Lung microvascular endothelial cell (primary cell): ENCODE data around the gene KLK8. TPM values are rescaled to one million over a fixed set of nuclear protein-coding genes. Genes with fewer than 3 reads are reported as not detected.
"Not testable (repeated sequence)": the region's sequence is repeated elsewhere in the genome, so short reads cannot be mapped to it uniquely, and the experiment has no call there.

Source experiments
- DNase-seq, 2 donors: peaks; one replicate each; pipeline versions ENCODE4 v3.0.0 to v3.0.0-alpha.2; 2010; ENCODE audit warnings: low read depth in 2 of 2
- total RNA-seq: library from RNA; depleted of rRNA; stranded (reverse); fragments of >200 nt; gene quantifications from 2 replicates; pipeline ENCODE4 v1.2.1, GENCODE V29; 2014

KLK8 gene
- total RNA-seq, 1 donor from 2014 or later: not detected

DNA sequence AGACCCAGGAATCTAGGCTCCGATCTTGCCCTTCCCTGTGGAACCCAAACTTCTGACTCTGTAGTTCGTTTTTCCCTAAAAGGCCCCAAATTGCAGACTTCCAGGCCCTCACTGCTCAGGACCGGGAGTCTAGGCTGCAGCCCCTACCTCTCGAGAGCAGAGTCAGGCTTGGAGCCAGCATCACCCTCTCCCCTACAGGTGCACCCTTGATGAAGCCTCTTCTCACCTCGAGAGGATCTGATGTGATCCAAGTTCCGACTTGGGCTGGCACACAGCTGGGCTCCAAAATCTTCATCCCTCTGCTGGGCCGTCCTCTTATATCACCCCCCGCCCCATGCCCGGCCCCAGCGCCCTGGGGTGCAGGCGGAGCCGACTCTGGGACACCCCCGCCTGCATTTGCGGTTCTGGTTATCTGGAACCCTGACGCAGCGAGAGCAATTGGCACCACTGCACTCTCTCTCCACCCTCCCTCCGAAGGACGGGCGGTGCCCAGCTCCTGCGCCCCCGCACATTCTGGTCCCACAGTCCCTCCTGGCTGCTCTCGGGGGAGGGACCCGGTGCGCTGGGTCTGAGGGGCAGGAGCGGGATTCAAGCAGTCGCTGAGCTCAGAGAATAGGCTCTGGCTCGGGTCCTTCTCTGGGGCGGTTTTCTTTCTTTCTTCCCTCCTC is 17.6 kb downstream of the KLK8 start, which contains the start of gene KLK7:
Gene KLK7 (minus strand): TSS at position 293 of the 668 bp plus-strand sequence. CDS start 1,518 bp downstream, outside the sequence.
- no peak for DNase-seq

DNA sequence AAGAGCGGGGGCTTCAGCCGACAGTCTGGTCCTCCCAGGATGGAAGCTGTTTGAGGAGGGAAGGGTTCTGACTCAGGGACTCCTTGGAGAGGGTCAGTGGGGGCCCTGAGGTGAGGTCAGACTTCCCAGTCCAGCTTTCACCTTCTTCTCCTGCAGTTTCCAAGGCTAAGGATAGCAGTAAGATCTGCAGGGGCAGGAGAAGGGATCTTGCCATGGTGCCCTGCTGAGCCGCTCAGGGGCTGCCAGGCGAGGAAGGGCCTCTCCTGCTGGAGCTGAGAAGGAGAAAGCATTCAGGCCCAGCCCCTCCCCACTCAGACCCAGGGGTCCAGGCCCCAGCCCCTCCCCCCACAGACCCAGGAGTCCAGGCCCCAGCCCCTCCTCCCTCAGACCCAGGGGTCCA is 19.2 kb downstream of the KLK8 start:
- no peak for DNase-seq

DNA sequence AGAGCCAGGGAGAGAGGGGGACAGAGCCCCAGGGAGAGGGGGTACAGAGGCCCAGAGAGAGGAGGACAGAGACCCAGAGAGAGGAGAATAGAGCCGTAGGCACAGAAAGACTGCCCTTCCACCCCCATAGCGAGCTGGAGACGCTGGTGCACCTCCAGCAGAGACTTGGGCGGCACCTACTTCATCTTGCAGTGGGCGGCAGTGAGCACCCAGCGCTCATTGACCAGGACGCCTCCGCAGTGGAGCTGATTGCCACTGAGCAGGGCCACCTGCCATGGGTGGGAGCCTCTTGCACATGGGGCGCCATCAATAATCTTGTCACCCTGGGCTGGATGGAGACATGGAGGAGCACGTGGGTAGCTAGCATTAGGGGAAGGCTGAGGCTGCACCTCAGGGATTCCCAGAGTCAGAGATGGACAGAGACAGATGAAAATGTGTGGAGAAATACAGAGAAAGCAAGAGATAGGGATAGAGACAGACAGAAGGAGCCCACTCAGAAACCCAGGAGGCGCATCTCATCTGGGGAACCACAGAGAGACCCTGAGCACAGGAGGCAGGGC is 19.7 kb downstream of the KLK8 start:
- DNase-seq: no peak

DNA sequence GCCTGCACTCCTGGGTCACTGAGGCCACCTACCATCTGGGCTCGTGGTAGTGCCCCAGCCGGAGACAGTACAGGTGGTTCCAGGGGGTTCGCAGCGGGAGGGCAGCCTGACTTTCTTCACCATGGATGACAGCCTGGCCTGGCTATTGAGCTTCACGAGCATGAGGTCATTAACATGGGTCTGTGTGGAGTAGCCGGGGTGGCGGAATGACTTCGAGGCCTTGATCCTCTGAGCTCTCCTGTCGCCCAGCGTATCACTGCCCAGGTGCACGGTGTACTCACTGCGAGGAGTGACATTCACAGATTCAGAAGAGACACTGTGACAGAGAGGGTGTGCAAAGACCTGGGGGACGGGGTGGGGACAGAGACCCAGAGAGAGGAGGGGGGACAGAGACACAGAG is 21.2 kb downstream of the KLK8 start:
- DNase-seq: no peak

DNA sequence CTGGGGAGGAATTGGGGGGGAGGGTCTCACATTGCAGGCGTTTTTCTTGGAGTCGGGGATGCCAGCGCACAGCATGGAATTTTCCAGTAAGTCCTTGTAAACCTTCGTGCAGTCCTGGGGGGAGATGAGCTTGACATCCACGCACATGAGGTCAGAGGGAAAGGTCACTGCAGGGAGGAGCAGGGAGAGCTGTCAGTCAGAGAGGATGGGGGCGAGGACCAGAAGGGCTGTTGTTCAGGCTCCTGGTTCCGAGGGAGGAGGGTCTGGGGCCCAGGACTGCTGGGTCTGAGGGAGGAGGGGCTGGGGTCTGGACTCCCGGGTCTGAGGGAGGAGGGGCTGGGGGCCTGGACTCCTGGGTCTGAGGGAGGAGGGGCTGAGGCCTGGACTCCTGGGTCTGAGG is 21.6 kb downstream of the KLK8 start:
- no peak for DNase-seq

DNA sequence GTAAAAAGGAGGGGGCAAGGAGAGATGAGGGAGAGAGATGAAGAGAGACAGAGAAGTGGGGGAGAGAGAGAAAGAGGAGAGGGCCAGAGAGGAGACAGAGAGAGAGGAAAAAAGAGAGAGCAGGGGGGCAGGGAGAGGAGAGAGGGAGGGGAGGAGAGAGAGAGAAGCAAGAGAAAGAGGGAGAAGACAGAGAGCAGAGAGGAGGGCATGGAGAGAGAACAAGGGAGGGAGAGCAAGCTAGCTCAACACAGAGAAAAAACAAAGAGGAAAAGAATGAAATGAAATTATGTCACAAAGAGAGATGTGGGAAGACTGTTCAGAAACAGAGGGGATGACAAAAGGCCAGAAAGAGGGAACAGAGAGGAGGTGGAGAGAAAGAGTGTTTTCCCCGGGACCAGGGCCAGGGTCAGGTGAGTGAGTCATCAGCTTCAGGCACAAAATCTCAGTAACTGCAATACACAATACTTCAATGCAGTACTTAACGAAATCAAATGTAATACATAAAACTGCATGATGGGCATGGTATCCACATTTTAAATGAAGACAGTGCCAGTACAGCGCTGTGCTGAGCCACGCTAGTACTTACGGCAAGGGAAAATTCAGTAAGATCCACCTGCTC is 22.5 kb downstream of the KLK8 start:
- DNase-seq: no peak

DNA sequence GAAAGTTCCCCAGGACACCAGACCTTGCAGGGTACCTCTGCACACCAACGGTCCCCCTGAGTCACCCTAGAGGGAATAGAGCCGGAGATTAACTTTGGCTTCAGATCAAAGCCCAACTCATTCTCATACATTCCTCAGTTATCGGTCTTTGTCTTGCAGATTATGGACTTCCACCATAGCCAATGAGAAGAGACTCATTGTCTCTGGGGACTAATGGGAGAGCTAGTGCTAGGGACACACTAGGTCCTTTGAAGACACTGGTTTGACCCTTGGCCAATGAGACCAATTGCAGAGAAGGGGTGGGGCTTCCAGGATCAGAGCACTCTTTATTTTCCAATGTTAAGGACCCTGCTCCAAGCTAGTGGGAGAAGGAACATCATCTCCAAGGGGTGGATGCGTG is 23.8 kb downstream of the KLK8 start:
- no peak for DNase-seq

DNA sequence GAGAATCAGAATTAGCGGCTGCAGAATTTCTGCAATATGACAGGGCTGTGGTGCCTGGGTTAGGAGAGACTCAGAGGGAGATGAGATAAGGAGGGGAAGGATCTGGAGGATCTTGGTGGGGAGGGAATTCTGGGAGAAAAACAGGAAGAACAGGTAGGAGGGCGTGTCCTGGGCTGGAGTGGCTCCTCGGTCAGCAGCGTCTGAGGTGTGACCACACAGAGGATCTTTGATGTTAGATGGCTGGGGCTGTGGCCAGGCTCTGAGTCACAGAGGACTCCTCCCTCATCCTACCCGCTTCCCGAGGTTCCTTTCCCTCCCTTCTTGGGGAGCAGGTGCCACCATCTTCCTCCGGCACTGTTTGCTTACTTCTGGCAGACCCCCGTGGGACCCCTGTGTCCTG is 25.6 kb downstream of the KLK8 start:
- DNase-seq: no peak

DNA sequence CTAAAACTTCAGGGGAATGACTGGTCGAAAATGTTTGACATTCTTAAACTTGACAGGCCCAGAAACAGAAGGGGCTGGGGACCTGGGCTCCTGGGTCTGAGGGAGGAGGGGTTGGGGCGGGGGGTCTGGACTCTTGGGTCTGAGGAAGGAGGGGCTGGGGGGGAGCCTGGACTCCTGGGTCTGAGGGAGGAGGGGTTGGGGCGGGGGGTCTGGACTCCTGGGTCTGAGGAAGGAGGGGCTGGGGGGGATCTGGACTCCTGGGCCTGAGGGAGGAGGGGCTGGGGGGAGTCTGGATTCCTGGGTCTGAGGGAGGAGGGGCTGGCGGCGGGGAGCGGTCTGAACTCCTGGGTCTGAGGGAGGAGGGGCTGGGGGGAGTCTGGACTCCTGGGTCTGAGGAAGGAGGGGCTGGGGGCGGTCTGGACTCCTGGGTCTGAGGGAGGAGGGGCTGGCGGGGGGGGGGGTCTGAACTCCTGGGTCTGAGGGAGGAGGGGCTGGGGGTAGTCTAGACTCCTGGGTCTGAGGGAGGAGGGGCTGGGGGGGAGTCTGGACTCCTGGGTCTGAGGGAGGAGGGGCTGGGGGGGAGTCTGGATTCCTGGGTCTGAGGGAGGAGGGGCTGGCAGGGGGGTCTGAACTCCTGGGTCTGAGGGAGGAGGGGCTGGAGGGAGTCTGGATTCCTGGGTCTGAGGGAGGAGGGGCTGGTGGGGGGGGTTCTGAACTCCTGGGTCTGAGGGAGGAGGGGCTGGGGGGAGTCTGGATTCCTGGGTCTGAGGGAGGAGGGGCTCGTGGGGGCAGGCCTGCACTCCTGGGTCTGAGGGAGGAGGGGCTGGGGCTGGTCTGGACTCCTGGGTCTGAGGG is 26.5 kb downstream of the KLK8 start:
- no peak for DNase-seq

DNA sequence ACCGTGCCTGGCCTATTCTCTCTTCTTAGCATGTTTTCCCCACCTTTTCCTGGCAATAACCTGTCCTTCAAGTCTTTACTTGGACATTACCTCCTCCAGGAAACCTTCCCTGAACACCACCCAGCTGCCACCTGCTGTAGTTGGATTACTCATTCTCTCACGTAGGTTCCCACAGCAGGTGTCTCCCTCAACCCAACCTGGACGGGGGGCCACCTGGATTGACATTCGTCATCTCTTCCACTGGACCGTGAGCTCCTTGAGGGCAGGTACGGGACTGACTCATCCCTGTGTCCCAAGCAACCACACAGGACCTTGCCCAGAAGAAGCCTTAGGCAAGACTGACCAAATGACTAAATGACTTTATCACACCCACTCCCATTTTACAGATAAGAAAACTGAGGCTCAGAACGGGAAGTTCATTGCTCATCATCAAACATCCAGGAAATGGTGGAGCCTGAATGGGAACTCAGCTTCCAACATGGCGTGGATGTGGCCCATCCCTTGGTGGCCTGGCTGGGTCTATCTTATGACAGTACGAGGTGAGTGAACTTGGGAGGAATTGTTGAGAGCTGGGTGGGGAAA is 28.5 kb downstream of the KLK8 start:
- DNase-seq: no peak

DNA sequence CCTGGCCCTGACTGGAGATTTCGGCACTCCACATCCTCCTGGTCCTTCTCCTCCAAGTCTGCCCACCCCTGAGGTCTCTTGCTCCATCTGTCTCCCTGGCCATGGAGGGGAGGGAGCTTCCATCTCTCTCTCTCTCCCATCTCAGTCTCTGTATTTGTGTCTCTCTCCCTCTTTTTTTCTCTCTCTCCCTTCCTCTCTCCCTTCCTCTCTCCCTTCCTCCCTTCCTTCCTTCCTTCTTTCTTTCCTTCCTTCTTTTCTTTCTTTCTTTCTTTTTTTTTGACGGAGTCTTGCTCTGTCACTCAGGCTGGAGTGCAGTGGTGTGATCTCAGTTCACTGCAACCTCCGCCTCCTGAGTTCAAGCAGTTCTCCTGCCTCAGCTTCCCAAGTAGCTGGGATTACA is 31.6 kb downstream of the KLK8 start:
- not testable (repeated sequence) for DNase-seq

DNA sequence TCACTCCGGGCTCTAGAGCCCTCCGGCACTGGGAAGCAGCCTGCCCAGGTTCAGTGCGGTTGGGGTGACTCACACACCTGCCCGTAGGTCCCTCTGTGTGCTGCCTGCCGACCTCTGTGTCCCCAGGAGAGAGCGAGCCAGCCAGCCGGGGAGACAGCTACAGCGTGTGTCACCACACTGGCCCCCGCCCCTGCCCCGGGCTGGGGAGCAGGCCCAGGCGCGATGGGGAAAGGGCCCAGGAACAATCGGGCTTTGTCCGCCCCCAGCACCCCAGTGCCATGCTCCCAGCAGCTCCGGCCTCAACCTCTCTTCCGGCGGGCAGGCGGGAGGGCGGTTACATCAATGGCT is 32.0 kb downstream of the KLK8 start, which contains the start of gene KLK6:
Gene KLK6 (minus strand): TSS at position 179 of the 348 bp plus-strand sequence. CDS start 1,487 bp downstream, outside the sequence.
- DNase-seq: no peak

DNA sequence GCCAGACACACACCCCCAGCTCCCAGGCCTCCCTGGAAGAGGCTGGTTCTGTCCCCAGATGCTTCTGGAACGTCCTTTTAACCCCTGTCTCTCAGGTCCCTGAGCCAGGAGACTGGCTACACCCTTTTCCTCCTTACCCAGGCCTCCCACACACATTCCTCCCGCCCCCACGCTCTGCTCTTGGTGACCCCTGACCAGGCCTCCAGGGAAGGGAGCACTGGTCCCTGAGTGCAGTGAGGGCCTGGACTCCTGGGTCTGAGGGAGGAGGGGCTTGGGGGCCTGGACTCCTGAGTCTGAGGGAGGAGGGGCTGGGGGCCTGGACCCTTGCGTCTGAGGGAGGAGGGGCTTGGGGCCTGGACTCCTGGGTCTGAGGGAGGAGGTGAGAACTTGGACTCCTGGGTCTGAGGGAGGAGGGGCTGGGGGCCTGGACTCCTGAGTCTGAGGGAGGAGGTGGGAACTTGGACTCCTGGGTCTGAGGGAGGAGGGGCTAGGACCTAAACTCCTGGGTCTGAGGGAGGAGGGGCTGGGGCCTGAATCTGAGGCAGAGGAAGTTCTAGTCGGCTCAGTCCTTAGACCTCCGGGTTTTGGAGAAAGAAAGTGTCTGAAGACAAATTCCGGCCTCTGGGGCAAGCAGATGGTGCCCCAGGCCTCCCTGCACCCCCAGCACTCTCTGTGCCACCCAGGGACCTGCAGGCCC is 32.5 kb downstream of the KLK8 start:
- DNase-seq: no peak

DNA sequence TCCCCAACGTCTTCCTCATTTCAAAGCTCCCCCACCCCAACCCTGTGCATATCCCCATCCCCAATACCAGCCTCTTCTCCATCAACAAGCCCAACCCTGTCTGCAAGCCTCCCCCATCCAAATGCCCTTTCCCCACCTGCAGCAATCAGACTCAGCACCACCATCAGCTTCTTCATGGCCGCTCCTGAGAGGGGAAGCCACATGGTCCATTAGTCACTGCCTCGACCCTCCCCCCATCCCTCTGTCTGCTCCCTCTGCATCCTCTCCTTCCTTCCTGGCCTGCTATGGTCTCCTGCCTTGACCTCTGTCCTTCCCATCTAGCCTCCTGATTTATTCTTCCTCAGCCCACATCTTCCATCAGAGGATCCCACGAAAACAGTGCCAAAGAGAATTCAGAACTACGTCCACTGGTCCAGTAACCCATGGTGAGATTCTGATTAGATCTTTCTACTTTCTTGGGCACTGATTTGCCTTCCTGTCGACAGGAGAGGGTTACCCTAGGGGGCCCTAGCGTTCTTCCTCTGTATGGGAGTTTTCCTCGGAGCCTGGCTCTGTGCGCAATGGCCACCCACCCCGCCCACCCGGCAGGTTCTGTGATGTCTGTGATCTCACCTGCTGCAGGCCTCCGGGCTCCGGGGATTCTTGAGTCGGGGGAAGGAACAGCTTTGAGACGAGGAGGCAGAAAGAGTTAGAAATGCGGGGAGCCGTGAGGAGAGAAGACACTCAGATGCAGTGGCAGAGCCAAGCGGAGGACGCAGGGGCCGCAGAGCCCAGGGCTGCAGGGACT is 33.3 kb downstream of the KLK8 start:
- DNase-seq: no peak

DNA sequence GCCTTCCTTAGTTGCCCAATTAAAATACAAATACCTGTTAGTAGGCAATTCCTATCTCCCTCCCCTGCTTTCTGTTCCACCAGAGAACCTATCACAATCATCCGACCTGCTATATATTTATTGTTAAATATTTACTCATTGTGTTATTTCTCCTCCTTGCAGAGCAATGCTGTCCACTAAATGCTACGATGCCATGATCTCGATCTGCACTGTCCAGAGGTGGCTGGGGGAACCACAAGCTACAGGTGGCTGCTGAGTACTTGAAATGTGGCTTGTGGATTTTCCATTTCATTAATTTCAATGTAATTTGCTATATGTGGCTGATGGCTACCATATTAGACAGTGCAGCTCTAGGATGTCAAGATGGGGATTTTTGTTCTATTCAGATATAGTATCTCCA is 37.1 kb downstream of the KLK8 start:
- DNase-seq: no peak

DNA sequence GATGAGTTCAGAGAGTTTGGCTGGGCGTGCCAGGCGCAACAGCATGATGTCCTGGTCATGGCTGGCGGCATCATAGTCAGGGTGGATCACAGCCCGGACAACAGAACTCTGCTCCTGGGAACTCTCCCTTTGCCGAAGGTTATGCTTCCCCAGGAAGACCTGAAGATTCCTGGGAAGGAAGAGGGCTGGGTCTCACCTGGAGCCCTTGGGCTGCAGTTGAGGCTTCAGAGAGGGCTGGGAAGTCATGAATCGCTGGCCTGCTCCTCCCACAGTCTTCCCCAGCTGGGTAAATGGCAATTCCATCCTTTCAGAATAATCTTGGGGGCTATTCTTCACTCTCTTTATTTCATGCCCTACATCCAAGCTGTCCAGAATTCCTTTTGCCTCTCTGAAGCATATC is 38.0 kb downstream of the KLK8 start:
- DNase-seq: no peak

DNA sequence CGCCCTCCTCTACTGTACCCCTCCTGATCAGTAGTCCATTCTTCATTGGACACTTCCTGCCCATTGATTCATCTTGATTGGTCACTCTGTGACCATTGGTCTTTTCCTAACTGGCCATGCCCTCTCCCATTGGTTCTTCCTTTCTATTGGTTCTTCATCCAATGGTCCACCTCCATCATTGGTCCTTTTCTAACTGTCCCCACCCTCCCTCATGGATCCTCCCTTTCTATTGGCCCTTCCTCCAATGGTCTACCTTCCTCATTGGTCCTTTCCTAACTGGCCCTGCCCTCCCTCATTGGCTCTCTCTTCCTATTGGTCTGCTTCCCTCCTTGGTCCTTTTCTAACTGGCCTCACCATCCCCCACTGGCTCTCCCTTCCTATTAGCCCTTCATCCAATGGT is 39.2 kb downstream of the KLK8 start:
- DNase-seq: no peak

DNA sequence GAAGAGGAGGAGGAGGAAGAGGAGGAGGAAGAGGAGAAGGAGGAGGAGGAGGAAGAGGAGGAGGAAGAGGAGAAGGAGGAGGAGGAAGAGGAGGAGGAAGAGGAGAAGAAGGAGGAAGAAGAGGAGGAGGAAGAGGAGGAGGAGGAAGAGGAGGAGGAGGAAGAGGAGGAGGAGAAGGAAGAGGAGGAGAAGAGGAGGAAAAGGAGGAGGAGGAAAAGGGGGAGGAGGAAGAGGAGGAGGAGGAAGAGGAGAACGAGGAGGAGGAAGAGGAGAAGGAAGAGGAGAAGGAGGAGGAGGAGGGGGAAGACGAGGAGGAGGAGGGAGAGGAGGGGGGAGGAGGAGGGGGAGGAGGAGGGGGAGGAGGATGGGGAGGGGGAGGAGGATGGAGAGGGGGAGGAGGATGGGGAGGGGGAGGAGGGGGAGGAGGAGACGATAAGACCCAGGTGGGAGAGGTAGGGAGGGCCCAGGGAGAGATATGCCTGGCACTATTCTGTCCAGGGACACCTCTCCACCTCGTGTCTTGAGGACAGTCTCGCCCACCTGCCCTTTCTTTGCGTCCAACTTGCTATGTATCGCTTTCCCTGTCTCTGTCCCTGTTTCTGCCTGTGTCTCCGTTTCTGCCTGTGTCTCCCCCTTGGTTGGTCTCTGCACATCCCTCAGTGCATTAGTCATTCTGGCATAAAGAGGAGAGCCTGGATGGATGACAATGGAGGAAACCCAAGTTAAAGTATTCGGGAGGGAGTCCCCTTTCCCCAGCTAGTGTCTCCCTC is 41.5 kb downstream of the KLK8 start:
- DNase-seq: no peak

DNA sequence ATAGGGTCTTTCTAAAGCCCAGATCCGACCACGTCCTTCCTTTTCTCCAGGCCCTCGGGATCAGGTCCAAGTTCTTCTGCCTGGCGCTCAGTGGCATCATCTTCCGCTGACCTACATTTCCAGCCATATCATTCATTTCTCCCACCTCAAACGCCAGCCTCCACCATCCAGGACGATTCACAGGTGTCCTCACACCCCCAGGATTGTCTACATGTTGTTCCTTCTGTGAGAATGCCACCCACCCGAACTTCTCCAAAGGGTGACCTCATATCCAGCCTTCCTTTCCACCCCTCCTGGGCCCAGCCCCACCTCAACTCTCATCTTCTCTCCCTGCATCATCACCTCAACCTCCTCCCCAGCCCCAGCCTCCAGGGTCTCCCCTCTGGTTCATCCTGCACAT is 43.8 kb downstream of the KLK8 start:
- DNase-seq: no peak

DNA sequence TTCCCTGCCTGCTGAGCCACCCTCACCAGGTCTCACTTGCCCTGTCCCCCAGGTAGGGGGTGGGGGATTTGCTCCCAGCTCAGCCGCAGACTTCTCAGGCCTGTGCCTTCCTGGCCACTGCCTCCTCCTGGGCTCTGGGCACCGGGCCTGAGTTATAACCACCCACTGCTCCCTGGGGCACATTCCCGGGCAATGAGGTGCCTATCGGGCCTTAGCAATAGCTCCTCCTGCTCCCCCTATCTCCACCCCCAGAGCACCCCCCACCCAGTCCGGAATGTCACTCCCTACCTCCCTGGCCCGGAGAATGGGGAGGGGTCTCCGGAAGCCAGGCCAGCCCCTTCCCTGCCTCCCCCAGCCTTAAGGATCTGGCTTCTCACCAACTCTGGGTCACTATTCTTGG is 48.5 kb downstream of the KLK8 start, which contains the start of gene KLK5:
Gene KLK5 (minus strand): TSS at position 129 of the 400 bp plus-strand sequence. CDS start 381 bp downstream, outside the sequence.
- DNase-seq: no peak
